K562 (cell line): ENCODE measurements around the gene TMEM273. TPM values are rescaled to one million over a fixed set of nuclear protein-coding genes. Genes with fewer than 3 reads are reported as not detected.

ENCODE experiments used
- ATAC-seq: fragments of 200-7000 bp; cut with Tn5 transposase; 3 replicates; pipeline ENCODE4 v1.9.1; 2020; ENCODE audit warnings: moderate library complexity
- BruUV-seq: library from RNA; stranded (reverse); fragments of 400-500 nt; replicated peaks from 2 replicates; lab custom pipeline; 2021; lab: Mats Ljungman, UMichigan
- CTCF ChIA-PET: fragments of 300-600 bp; formaldehyde crosslinking; extraction: SDS; loops from one replicate; lab custom pipeline; 2021; ENCODE audit warnings: low intra/inter-chr PET ratio; lab: Yijun Ruan, JAX
- POLR2A ChIA-PET: fragments of 300-600, 350-650 bp; sonication (Branson Sonifier 250); formaldehyde crosslinking; extraction: SDS; loops from one replicate; lab custom pipeline; 2021; ENCODE audit warnings: antibody characterized with exemption, inconsistent platforms; lab: Yijun Ruan, JAX
- DNase-seq, 4 experiments: peaks; one replicate each; pipeline versions ENCODE4 v3.0.0 to v3.0.0-alpha.2; 2011 to 2018; ENCODE audit warnings: low spot score in 3 of 4, mixed read lengths in 3 of 4; ENCODE audit errors: extremely low read depth in 1 of 4
- FAIRE-seq: peaks from 2 replicates; lab custom pipeline; 2011; peaks lifted over from hg19 to GRCh38; lab: Jason Lieb, UNC
- H2AFZ ChIP-seq: 2 replicates; pipeline ENCODE4 v1.6.0; 2011; ENCODE audit warnings: low read depth, low read length, control low read depth, inconsistent platforms
- H3K27ac ChIP-seq: fragments of 200-600 bp; 3 replicates; pipeline ENCODE4 v1.8.0; 2011; ENCODE audit warnings: low read depth, mild to moderate bottlenecking, control low read depth, inconsistent platforms, low read length, moderate library complexity, mixed read lengths; ENCODE audit errors: extremely low read depth
- H3K27me3 ChIP-seq, 2 experiments: fragments of 300-600 bp in 1 of 2; 2 replicates in 1 of 2; 3 replicates in 1 of 2; pipeline versions ENCODE4 v1.6.0 to v1.8.0; 2011; ENCODE audit warnings: inconsistent platforms in 2 of 2, low read length in 2 of 2, mild to moderate bottlenecking in 1 of 2, mixed read lengths in 1 of 2, moderate library complexity in 1 of 2; ENCODE audit not compliant: control insufficient read depth in 2 of 2, insufficient read depth in 2 of 2
- H3K36me3 ChIP-seq: fragments of 300-600 bp; 3 replicates; pipeline ENCODE4 v1.8.0; 2011; ENCODE audit warnings: mild to moderate bottlenecking, low read length, inconsistent platforms; ENCODE audit not compliant: control insufficient read depth, insufficient read depth
- H3K4me1 ChIP-seq, 2 experiments: fragments of 200-600 bp in 1 of 2; replicated peaks in 1 of 2; 2 replicates in 1 of 2; 3 replicates in 1 of 2; pipeline versions ENCODE4 v1.5.1 to v1.8.0; 2011; ENCODE audit warnings: inconsistent platforms in 2 of 2, low read length in 2 of 2, mild to moderate bottlenecking in 1 of 2, mixed read lengths in 1 of 2, moderate library complexity in 1 of 2; ENCODE audit not compliant: control insufficient read depth in 2 of 2, insufficient read depth in 2 of 2
- H3K4me2 ChIP-seq: 2 replicates; pipeline ENCODE4 v1.6.1; 2011; ENCODE audit warnings: low read length, control low read depth, inconsistent platforms, mixed read lengths; ENCODE audit not compliant: insufficient read depth
- H3K4me3 ChIP-seq: fragments of 200-600 bp; sonication (generic), shearing (Covaris generic); 2 replicates; pipeline ENCODE4 v1.5.1; 2016; ENCODE audit warnings: control low read depth, inconsistent platforms
- H3K79me2 ChIP-seq: fragments of 200-600 bp; 3 replicates; pipeline ENCODE4 v1.8.0; 2011; ENCODE audit warnings: low read length, inconsistent platforms; ENCODE audit not compliant: control insufficient read depth, insufficient read depth
- H3K9ac ChIP-seq, 2 experiments: 2 replicates each; pipeline versions ENCODE4 v1.6.0 to v1.6.1; 2011; ENCODE audit warnings: low read depth in 2 of 2, low read length in 2 of 2, control low read depth in 1 of 2, inconsistent platforms in 1 of 2, mild to moderate bottlenecking in 1 of 2, mixed read lengths in 1 of 2; ENCODE audit not compliant: insufficient read depth in 1 of 2
- H3K9me1 ChIP-seq: one replicate; pipeline ENCODE4 v1.6.0; 2011; ENCODE audit warnings: inconsistent platforms, mild to moderate bottlenecking, low read length, moderate library complexity; ENCODE audit not compliant: control insufficient read depth, insufficient read depth
- H3K9me3 ChIP-seq: replicated peaks from 2 replicates; pipeline ENCODE4 v1.5.1; 2011; ENCODE audit warnings: low read depth, low read length, inconsistent platforms; ENCODE audit not compliant: control insufficient read depth, insufficient read depth
- H4K20me1 ChIP-seq: replicated peaks from 2 replicates; pipeline ENCODE4 v1.6.1; 2011; ENCODE audit warnings: low read length, inconsistent platforms, mixed read lengths; ENCODE audit not compliant: control insufficient read depth, insufficient read depth
- CHD1 ChIP-seq: fragments of 200-600 bp; sonication (generic); IDR thresholded peaks from one replicate; pipeline ENCODE4 v1.6.1; 2012; ENCODE audit warnings: mild to moderate bottlenecking, moderate library complexity, low read length, inconsistent platforms
- GABPB1 ChIP-seq: sonication (generic); formaldehyde crosslinking; IDR thresholded peaks from 2 replicates; pipeline ENCODE4 v1.8.0; 2022; ENCODE audit warnings: mild to moderate bottlenecking, missing genetic modification reagents
- GTF2F1 ChIP-seq: IDR thresholded peaks from 2 replicates; pipeline ENCODE4 v1.6.1; 2011; ENCODE audit warnings: low read depth, low read length, improper control_type of control experiment
- NCOA6 ChIP-seq: fragments of 450-650 bp; IDR thresholded peaks from 2 replicates; pipeline ENCODE4 v1.6.1; 2017; ENCODE audit warnings: mild to moderate bottlenecking
- PURB ChIP-seq: sonication (generic); formaldehyde crosslinking; IDR thresholded peaks from 2 replicates; pipeline ENCODE4 v1.9.0; 2021; ENCODE audit warnings: low read depth, mild to moderate bottlenecking, missing genetic modification reagents
- TARDBP ChIP-seq: fragments of 450-650 bp; IDR thresholded peaks from 2 replicates; pipeline ENCODE4 v1.6.1; 2016
- WGBS: fragments of 100-300 bp; shearing (Covaris generic); methylation state at CpG from one replicate; pipeline ENCODE4 v1.1.6; 2016; ENCODE audit warnings: low coverage, mixed read lengths; ENCODE audit not compliant: insufficient coverage; ENCODE audit errors: missing lambda C conversion rate; 5-methylcytosine and 5-hydroxymethylcytosine counted together
- in situ Hi-C: fragments of 300-500 bp; cut with MboI; formaldehyde crosslinking; loops from 4 replicates; pipeline ENCODE4 v1.15.0; 2018; ENCODE audit warnings: inconsistent platforms, mixed read lengths
- intact Hi-C: fragments of 100-400 bp; cut with micrococcal nuclease; formaldehyde crosslinking; loops from 2 replicates; pipeline ENCODE4 v1.14.2; 2022
- polyA plus RNA-seq, 8 experiments: library from polyadenylated mRNA; depleted of rRNA in 4 of 8; stranded (reverse) in 5 of 8; unstranded in 3 of 8; fragments of >200 nt; fragmentation: Nextera tagmentation in 2 of 8; fragmentation: Illumina TruSeq in 1 of 8; extraction: Ambion mirVana in 2 of 8; extraction: Trizol in 1 of 8; gene quantifications; 2 replicates each; pipeline versions ENCODE4 v1.2.1 to v1.2.3, GENCODE V29; 2011 to 2014; ENCODE audit warnings: inconsistent platforms in 1 of 8, missing spikeins in 1 of 8
- total RNA-seq, 7 experiments: library from RNA; depleted of rRNA in 6 of 7; stranded (reverse); fragments of >200 nt in 6 of 7; fragmentation: Illumina TruSeq in 2 of 7; extraction: Trizol in 2 of 7; gene quantifications; 2 replicates each; pipeline versions ENCODE4 v1.2.1 to v1.2.3, GENCODE V29; 2011 to 2021; ENCODE audit warnings: low replicate concordance in 1 of 7
- TF ChIP-seq, protein P1 (sequence below): sonication (generic); formaldehyde crosslinking; IDR thresholded peaks from 2 replicates; pipeline ENCODE4 v1.9.0; 2022; ENCODE audit warnings: mild to moderate bottlenecking, missing genetic modification reagents
- TF ChIP-seq, protein P2 (sequence below): sonication (generic); formaldehyde crosslinking; IDR thresholded peaks from 2 replicates; pipeline ENCODE4 v1.8.0; 2023; ENCODE audit warnings: mild to moderate bottlenecking, missing genetic modification reagents
- TF ChIP-seq, protein P3 (sequence below), 2 experiments: fragments of 450-650 bp in 1 of 2; sonication (generic) in 1 of 2; formaldehyde crosslinking in 1 of 2; IDR thresholded peaks; 2 replicates each; pipeline versions ENCODE4 v1.7.1 to v1.9.0; 2016 to 2022; ENCODE audit warnings: inconsistent platforms in 1 of 2, mild to moderate bottlenecking in 1 of 2, missing genetic modification reagents in 1 of 2

Gene TMEM273
- total and polyA plus RNA-seq, 9 of the 15 experiments (the other 6 are each of a cell fraction or from before 2014, with no cell fraction given), result 39.2 to 131 (median 95.6) TPM

DNA sequence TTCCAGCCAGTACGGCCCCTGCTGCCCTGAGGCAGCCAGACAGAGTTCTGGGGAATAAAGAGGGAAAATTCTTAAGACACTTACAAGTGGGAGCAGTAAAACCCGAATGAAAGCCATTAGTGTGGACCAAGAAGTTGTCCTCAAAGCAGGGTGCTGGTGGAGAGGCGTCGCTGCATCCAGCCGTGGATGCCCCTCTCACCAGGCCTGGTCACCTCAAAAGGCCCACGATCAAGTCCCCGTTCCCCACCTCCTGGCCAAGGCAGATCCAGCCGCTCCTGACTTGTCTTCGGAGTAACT, 73.5 kb downstream of the TMEM273 start:
- ChIA-PET POLR2A (interaction anchor here (0.6 to 1.5 kb wide), 3 partner anchors 14 to 68 kb away, joined by 3 to 4 read pairs (median 3); no protein-coding TSS in a partner anchor), CTCF (interaction anchor here (1.1 kb wide), 1 partner anchor 11 kb away, joined by 4 read pairs; no protein-coding TSS in a partner anchor)
- peak overlapping the region; percentile 77 to 96 for H3K9ac ChIP-seq
- no TSS peak for BruUV-seq
- peak overlapping the region; percentile 83 for H3K4me2 ChIP-seq
- no peaks in the 10 kb centered on the region for H4K20me1 ChIP-seq
- peak; percentile 59 for ATAC-seq
- H3K4me3 ChIP-seq, result peak overlapping the region; percentile 58
- H3K79me2 ChIP-seq, result peaks cover 6% of the 10 kb centered on the region; the same call in 2 of the 3 replicates
- no peaks in the 10 kb centered on the region for H3K36me3 ChIP-seq
- no peaks in the 10 kb centered on the region for H3K27me3 ChIP-seq
- no peak for FAIRE-seq
- no peaks in the 10 kb centered on the region for H3K9me3 ChIP-seq
- intact Hi-C loops (loop anchor here (5.0 kb wide), 1 partner anchor 132 kb away; no protein-coding TSS in a partner anchor), in situ Hi-C loops (no loop called here)
- no peaks in the 10 kb centered on the region for H3K9me1 ChIP-seq
- H2AFZ ChIP-seq, result peak overlapping the region; percentile 87
- peak overlapping the region; percentile 44; the same call in 2 of the 3 replicates for H3K27ac ChIP-seq
- DNase-seq, result no peak
- H3K4me1 ChIP-seq, result peaks cover 10 to 12% of the 10 kb centered on the region in 2 experiments; a peak in 4 of 5 replicates
- WGBS, result 22% methylated on average over 9 of the region's 9 CpGs
- TF ChIP-seq, protein P1, sequence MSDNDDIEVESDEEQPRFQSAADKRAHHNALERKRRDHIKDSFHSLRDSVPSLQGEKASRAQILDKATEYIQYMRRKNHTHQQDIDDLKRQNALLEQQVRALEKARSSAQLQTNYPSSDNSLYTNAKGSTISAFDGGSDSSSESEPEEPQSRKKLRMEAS (CRISPR knock-in tag), result 0 out of 2 replicates have a peak, but pooled peaks have one; percentile 19
- no peak for TF ChIP-seq NCOA6
- no peak for TF ChIP-seq TARDBP
- no peak for TF ChIP-seq CHD1
- no peak for TF ChIP-seq GTF2F1
- TF ChIP-seq, protein P2, sequence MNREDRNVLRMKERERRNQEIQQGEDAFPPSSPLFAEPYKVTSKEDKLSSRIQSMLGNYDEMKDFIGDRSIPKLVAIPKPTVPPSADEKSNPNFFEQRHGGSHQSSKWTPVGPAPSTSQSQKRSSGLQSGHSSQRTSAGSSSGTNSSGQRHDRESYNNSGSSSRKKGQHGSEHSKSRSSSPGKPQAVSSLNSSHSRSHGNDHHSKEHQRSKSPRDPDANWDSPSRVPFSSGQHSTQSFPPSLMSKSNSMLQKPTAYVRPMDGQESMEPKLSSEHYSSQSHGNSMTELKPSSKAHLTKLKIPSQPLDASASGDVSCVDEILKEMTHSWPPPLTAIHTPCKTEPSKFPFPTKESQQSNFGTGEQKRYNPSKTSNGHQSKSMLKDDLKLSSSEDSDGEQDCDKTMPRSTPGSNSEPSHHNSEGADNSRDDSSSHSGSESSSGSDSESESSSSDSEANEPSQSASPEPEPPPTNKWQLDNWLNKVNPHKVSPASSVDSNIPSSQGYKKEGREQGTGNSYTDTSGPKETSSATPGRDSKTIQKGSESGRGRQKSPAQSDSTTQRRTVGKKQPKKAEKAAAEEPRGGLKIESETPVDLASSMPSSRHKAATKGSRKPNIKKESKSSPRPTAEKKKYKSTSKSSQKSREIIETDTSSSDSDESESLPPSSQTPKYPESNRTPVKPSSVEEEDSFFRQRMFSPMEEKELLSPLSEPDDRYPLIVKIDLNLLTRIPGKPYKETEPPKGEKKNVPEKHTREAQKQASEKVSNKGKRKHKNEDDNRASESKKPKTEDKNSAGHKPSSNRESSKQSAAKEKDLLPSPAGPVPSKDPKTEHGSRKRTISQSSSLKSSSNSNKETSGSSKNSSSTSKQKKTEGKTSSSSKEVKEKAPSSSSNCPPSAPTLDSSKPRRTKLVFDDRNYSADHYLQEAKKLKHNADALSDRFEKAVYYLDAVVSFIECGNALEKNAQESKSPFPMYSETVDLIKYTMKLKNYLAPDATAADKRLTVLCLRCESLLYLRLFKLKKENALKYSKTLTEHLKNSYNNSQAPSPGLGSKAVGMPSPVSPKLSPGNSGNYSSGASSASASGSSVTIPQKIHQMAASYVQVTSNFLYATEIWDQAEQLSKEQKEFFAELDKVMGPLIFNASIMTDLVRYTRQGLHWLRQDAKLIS (CRISPR knock-in tag), result no peak
- TF ChIP-seq GABPB1 (CRISPR knock-in tag), result no peak
- TF ChIP-seq PURB (CRISPR knock-in tag), result 0 out of 2 replicates have a peak, but pooled peaks have one; percentile 63
- TF ChIP-seq, protein P3, sequence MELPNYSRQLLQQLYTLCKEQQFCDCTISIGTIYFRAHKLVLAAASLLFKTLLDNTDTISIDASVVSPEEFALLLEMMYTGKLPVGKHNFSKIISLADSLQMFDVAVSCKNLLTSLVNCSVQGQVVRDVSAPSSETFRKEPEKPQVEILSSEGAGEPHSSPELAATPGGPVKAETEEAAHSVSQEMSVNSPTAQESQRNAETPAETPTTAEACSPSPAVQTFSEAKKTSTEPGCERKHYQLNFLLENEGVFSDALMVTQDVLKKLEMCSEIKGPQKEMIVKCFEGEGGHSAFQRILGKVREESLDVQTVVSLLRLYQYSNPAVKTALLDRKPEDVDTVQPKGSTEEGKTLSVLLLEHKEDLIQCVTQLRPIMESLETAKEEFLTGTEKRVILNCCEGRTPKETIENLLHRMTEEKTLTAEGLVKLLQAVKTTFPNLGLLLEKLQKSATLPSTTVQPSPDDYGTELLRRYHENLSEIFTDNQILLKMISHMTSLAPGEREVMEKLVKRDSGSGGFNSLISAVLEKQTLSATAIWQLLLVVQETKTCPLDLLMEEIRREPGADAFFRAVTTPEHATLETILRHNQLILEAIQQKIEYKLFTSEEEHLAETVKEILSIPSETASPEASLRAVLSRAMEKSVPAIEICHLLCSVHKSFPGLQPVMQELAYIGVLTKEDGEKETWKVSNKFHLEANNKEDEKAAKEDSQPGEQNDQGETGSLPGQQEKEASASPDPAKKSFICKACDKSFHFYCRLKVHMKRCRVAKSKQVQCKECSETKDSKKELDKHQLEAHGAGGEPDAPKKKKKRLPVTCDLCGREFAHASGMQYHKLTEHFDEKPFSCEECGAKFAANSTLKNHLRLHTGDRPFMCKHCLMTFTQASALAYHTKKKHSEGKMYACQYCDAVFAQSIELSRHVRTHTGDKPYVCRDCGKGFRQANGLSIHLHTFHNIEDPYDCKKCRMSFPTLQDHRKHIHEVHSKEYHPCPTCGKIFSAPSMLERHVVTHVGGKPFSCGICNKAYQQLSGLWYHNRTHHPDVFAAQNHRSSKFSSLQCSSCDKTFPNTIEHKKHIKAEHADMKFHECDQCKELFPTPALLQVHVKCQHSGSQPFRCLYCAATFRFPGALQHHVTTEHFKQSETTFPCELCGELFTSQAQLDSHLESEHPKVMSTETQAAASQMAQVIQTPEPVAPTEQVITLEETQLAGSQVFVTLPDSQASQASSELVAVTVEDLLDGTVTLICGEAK (IDR thresholded peaks at IDR 0.05), result peak; percentile 61
- TF ChIP-seq, protein P3 (CRISPR knock-in tag; IDR thresholded peaks at IDR 0.05), result no peak
